RCC 7860 (cell line): ENCODE results near the gene RELL1.
A peak's percentile ranks its signal among the peaks of the same experiment; 100 is the strongest.

Experiments used
- DNase-seq: peaks from one replicate; pipeline ENCODE4 v3.0.0-alpha.2; 2015; ENCODE audit warnings: low spot score
- FAIRE-seq: peaks from 2 replicates; lab custom pipeline; 2012; peaks lifted over from hg19 to GRCh38; lab: Jason Lieb, UNC

RELL1 gene

DNA sequence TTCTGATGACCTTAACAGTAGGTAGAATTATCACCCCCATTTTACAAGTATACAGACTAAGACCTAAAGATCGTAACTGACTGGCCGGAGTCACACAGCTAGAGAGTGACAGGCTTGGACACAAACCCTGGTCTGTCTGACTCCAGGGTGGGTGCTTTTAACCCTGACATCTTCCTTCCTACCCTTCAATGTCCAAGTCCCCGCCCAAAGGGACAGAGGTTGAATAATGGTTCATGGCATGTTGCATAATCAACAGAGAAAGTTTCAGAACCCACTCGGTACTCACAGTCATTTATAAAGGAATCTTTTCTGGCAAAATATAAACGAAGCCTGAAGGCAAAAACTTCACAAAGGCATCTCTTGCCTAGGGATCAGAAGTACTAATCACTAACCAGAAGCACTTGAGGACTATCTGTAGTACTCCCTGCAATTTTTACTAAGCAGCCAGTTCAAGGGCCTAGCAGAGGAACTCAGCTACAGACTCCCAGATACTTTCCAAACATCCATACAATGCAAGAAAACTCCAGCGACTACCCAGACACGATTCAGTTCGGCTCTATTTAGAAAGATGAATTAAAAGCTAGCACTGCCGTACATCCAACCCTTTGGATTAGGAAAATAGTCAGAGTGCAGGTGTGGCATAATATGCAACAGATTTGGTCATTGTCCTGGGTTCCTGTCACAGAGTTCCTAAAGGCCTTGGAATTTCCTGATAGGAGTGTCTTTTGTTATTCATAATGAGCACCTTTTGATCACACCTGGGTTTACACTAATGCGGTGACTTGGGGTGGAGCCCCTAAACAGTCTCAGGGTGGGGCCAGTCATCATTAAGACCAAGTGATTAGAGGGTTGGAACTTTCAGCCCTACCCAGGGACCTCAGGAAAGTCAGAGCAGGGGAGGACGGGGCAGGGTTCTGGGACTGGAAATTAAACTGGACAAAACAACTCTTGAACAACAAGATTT is 44.0 kb downstream of the RELL1 start:
- DNase-seq (no peak), FAIRE-seq (no peak)

DNA sequence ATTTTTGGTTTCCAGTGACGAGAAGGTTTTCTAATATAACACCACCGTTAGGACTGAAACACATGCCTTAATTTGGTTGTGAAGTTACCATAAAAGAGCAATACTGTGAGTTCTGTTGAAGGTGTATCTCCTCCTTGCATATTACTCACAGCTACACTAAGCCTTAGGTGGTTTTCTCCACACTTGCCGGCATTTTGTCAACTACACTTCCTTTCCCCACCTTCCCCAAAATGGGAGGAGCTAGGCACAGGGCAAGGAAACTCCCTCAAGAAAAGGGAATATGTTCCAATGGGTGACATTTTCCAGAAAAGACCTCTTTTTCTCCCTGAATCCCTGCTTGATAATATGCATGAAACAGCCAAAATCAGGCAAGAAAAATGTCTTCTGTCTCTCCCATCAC is 44.8 kb downstream of the RELL1 start:
- DNase-seq (no peak), FAIRE-seq (no peak)

GRCh38 chr4:37639551-37640285 is 46.5 kb downstream of the RELL1 start:
- FAIRE-seq = no peak
- no peak for DNase-seq

- peak; percentile 73 for FAIRE-seq
Observed at GRCh38 chr4:37635155-37635554, 51.0 kb downstream of the RELL1 start.

DNA sequence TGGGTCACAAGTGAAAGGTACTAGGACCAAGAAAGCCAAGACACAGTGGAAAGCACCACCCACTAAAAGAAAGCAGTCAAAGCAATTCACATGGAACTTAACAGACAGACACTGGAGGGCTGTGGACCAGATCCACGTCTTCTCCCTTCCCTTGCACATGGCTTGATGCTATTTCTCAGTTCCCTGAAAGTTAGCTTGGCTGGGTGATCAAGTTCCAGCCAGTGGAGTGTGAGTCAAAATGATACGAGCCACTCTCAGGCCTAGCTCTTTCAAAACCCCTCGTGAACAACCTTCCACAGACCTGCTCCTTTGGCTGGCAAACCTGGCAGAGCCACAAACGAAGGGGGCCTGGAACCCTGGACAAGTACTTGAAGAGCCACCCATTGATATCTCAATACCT is 52.0 kb downstream of the RELL1 start:
- FAIRE-seq = no peak

More at GRCh38 chr4:37635155-37635554, 51.0 kb downstream of the RELL1 start:
- peak; percentile 77 for DNase-seq

DNA sequence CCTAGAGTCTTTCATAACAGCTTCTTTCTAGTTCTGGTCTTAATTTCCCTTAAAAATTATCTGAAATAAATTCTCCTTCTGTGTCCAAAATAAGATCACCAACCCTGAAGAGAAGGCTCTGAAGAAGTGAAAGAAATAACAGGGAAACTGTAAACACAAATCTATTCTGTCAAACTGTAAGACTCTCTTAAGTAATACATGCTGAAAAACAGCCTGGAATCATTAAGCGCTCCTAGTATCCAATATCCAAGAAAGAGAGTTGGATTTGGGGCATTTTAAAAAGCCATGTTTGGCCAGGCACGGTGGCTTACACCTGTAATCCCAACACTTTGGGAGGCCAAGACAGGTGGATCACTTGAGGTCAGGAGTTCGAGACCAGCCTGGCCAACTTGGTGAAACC is 53.3 kb downstream of the RELL1 start:
- no peak for DNase-seq
- no peak for FAIRE-seq

More for the DNA sequence above, 52.0 kb downstream of the RELL1 start:
- DNase-seq = no peak

- DNase-seq (no peak), FAIRE-seq (no peak)
Observed at GRCh38 chr4:37631551-37631950, 54.6 kb downstream of the RELL1 start.

DNA sequence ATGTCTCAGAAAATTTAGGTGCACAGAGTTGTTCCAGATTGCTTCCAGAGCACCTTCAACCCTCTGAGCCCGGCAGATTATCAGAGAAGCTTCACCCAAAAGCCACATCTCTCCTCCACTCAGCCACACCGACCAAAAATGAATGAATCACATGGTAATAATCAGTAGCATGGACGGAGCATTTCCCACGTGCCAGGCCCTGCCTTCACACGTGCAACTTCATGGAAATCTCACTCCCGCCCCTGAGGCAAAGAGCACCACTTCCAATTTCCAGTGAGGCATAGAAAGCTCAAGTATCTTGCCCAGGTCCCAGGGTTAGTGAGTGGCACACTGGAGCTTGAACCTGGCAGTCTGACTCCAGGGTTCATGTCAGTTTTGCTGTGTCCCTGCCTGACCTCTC is 56.5 kb downstream of the RELL1 start:
- DNase-seq = no peak
- no peak for FAIRE-seq

DNA sequence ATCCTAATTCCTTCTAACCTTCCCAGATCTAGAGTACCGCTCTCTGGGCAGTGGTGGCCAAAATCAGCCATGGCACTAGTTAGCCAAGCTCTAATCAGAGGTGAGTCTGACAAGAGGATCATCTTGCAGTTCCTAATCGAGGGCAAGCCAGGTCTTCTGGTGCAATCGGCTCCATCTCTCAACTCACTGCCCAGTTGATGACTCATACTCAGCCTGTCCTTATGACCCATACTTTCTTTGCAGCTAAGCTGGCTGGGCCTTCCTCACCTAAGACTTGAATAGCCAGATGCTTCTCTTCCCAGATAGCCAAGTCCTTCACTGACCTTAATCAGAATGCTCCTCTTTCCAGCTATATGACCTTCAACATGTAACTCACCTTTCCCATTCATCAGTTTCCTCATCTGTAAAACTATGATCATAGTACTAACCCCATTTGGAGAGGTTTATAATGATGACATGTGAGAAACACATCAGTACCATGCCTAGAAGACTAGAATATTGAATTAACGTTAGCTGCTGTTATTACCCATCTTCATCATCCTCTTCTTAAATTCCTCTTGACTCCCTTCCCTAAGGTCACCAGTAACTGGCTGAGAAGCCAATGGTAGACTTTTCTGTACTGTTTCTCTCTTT is 57.1 kb downstream of the RELL1 start:
- FAIRE-seq (peak; percentile 84), DNase-seq (peak; percentile 78)

GRCh38 chr4:37627263-37627662 is 58.9 kb downstream of the RELL1 start:
- DNase-seq (no peak), FAIRE-seq (no peak)

DNA sequence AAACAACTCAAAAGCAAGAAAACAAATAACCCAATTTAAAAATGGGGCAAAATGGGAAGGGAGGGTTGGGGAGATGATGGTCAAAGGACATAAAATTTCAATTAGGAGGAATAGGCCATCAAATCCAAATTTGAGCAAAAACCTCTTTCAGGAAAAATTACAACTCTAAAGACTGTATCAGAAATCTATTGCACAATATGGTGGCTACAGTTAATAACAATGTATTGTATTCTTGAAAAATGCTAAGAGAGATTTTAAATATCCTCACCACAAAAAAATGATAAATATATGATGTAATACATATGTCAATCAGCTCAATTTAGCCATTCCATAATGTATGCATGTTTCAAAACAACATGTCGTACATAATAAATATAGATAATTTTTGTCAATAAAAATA is 60.7 kb downstream of the RELL1 start:
- no peak for DNase-seq
- FAIRE-seq = peak; percentile 38

DNA sequence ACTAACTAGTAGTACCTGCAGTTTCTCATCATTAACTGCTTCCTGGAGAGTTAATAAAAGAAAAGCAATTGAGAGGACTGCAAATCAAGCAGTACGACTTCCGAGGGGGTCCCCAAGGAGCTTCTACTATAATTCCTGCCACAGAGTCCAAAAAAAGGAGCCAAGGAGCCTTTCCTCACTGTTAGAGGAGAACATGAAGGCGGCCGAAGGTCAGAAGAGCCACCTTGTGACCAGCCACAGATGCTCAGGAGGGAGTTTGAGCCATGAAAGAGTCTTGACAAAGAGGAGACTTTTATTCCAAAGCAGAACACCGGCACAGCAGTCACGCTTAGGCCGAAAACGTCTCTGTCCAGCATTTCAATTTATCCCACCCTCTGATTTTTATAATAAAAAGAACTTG is 62.2 kb downstream of the RELL1 start:
- no peak for DNase-seq
- FAIRE-seq = no peak

- FAIRE-seq = no peak
- DNase-seq = no peak
Observed at GRCh38 chr4:37623125-37623524, 63.1 kb downstream of the RELL1 start.

DNA sequence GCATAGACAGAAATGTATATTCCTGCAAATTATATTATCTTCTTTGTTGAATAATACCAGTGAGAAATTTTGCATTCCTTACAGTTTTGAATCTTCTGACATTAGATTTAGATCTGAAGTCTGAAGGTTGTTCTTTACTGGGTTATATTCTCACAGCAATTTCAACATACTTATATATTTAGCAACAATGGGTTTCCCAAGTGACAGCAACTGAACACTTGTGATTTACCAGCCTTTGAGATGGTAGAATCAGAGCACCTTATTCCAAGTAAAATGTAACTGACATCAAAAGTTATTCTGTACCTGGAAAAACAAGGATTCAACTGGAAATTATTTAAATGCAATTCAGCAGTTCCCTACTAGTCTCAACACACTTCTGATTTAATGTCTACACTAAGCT is 66.0 kb downstream of the RELL1 start:
- FAIRE-seq (no peak), DNase-seq (no peak)

DNA sequence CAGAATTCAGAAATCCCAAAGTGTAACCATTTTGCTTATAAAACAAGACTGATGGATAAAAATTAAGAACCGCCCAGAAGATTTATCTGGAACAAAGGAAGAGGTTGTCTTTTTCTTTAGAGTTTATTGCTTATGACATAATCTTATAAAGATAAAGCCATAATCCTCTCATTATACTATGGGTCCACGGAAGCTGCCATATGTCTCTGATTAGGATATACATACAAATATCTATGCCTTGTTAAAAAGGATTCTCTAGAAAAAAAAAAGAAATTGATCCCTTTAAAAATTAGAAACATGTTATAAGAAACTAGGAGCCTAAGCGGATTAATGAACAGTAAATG is 70.5 kb downstream of the RELL1 start:
- FAIRE-seq = no peak
- DNase-seq = no peak

DNA sequence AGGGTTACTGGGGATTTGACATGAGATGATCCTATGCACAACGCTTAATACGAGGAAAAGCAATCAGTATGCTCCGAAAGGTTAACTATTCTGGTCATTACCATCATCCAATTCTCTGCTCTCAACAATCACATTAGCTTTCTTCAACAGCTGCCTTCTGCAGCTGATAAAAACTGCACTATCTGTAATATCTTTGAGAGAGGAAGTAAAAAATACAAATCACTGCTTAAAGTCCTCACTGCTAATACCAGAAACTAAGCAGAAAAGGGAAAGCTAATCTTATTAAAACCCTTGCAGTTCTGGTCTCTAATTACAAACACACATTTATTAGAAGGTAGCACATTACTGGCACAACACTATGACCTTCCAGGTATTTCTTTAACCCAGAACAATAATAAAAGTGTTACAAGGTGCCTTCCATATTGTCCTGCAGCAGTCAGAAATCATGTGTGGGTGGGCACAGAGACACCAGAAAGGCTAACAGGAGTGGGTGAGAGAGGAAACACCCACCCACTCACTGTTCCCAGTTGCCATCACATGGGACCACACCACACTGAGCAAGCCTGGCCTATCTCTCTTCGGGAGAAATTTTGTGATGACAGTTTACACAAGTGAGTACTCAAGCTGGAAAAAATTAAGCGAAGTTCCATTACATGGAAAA is 71.0 kb downstream of the RELL1 start:
- no peak for DNase-seq
- FAIRE-seq = no peak

DNA sequence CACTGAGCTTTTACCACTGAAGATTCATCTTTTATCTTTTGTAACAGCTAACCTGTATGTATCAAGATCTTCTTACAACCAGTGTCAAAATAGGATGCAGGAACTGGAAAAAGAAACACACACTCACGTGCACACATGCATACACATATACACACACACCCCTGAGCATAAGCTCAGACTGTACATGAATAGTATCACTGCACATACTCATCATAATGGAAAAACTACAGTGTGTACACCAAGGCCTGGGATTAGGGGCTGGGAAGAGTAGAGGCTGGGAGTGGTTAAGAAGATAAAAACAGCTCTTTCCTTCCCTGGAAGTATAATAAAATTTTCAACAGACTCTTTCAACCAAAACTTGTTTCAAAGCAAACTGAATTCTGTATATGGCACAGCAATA is 73.4 kb downstream of the RELL1 start:
- no peak for DNase-seq
- no peak for FAIRE-seq

DNA sequence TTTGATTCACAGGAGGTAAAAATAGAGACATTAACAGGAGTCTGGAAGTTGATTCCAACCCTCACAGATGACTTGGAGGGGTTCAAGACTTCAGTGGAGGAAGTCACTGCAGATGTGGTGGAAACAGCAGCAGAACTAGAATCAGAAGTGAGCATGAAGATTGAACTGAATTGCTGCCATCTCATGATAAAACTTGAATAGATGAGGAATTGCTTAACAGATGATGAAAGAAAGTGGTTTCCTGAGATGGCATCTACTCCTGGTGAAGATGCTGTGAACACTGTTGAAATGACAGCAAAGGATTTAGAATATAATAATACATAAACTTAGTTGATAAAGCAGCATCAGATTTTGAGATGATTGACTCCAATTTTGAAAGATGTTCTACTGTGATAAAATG is 76.5 kb downstream of the RELL1 start:
- FAIRE-seq = no peak

GRCh38 chr4:37607018-37607417 is 79.2 kb downstream of the RELL1 start:
- FAIRE-seq (no peak), DNase-seq (no peak)

More for the DNA sequence above, 76.5 kb downstream of the RELL1 start:
- no peak for DNase-seq

- FAIRE-seq (no peak), DNase-seq (no peak)
Observed at GRCh38 chr4:37605843-37606565, 80.2 kb downstream of the RELL1 start.
